CD4-positive, alpha-beta T cell (primary cell): ENCODE results near the gene PCDHGA2. TPM values are rescaled to one million over a fixed set of nuclear protein-coding genes. Genes with fewer than 3 reads are reported as not detected.
"Not testable (repeated sequence)": the region's sequence is repeated elsewhere in the genome, so short reads cannot be mapped to it uniquely, and the experiment has no call there.

Experiments
- ATAC-seq: fragments of 200-7000 bp; cut with Tn5 transposase; one replicate; pipeline ENCODE4 v1.10.0; 2022; ENCODE audit warnings: mild to moderate bottlenecking; ENCODE audit not compliant: poor library complexity
- CTCF ChIA-PET: fragments of 350-600 bp; sonication (Branson Sonifier 250); formaldehyde crosslinking; loops from one replicate; lab custom pipeline; 2021; ENCODE audit warnings: antibody characterized with exemption, inconsistent platforms; lab: Charles Lee
- POLR2A ChIA-PET: fragments of 350-600 bp; sonication (Branson Sonifier 250); formaldehyde crosslinking; loops from one replicate; lab custom pipeline; 2021; ENCODE audit warnings: antibody characterized with exemption, inconsistent platforms; lab: Charles Lee
- DNase-seq, 14 experiments: peaks; one replicate each; pipeline ENCODE4 v3.0.0-alpha.2; 2013 to 2020; ENCODE audit warnings: mixed read lengths in 2 of 14
- H3K27ac ChIP-seq, 2 donors: one replicate each; pipeline versions ENCODE4 v1.5.1 to v1.7.0; 2013; ENCODE audit warnings: low read length in 2 of 2, low read depth in 1 of 2, mild to moderate bottlenecking in 1 of 2
- H3K27me3 ChIP-seq, 2 experiments: 1 replicate in 1 of 2; 2 replicates in 1 of 2; pipeline versions ENCODE4 v1.6.1 to v1.7.0; 2013; ENCODE audit warnings: low read length in 2 of 2, control low read depth in 1 of 2, mild to moderate bottlenecking in 1 of 2, moderate library complexity in 1 of 2; ENCODE audit not compliant: insufficient read depth in 2 of 2, control insufficient read depth in 1 of 2
- H3K36me3 ChIP-seq: one replicate; pipeline ENCODE4 v1.6.1; 2013; ENCODE audit warnings: low read length, control low read depth; ENCODE audit not compliant: insufficient read depth
- H3K4me1 ChIP-seq: one replicate; pipeline ENCODE4 v1.6.1; 2013; ENCODE audit warnings: low read length, control low read depth; ENCODE audit not compliant: insufficient read depth
- H3K4me3 ChIP-seq: one replicate; pipeline ENCODE4 v1.5.1; 2013; ENCODE audit warnings: mild to moderate bottlenecking, low read length, moderate library complexity
- H3K9me3 ChIP-seq, 2 experiments: 1 replicate in 1 of 2; 2 replicates in 1 of 2; pipeline versions ENCODE4 v1.6.1 to v1.7.0; 2013; ENCODE audit warnings: low read length in 2 of 2, mild to moderate bottlenecking in 2 of 2, control low read depth in 1 of 2, moderate library complexity in 1 of 2; ENCODE audit not compliant: control insufficient read depth in 1 of 2, insufficient read depth in 1 of 2
- H3K27ac Mint-ChIP-seq: one replicate; pipeline ENCODE4 v1.8.0; 2020; ENCODE audit warnings: mixed read lengths
- H3K27me3 Mint-ChIP-seq: one replicate; pipeline ENCODE4 v1.8.0; 2021; ENCODE audit warnings: mixed read lengths
- H3K36me3 Mint-ChIP-seq: one replicate; pipeline ENCODE4 v1.8.0; 2021; ENCODE audit warnings: low read depth, mixed read lengths
- H3K4me1 Mint-ChIP-seq: one replicate; pipeline ENCODE4 v1.8.0; 2021; ENCODE audit warnings: low read depth, mixed read lengths
- H3K4me3 Mint-ChIP-seq: one replicate; pipeline ENCODE4 v1.8.0; 2020; ENCODE audit warnings: mild to moderate bottlenecking, mixed read lengths
- H3K9me3 Mint-ChIP-seq: one replicate; pipeline ENCODE4 v1.8.0; 2020; ENCODE audit warnings: mixed read lengths
- intact Hi-C, 2 experiments: fragments of 100-400 bp; cut with DNase I in 1 of 2; cut with micrococcal nuclease in 1 of 2; formaldehyde crosslinking; loops; one replicate each; pipeline versions ENCODE4 v1.15.1 to v1.9.0; 2023 to 2025; cut with DNase I, micrococcal nuclease
- total RNA-seq, 174 experiments: library from RNA in 2 of 174; stranded (reverse) in 2 of 174; gene quantifications; one replicate each; pipeline ENCODE4 v1.2.3 and lab custom pipeline; 2021 to 2026
- TF ChIP-seq, protein P1 (sequence below): fragments of 200-600 bp; IDR thresholded peaks from one replicate; pipeline ENCODE4 v1.8.0; 2022; ENCODE audit warnings: antibody characterized with exemption, mild to moderate bottlenecking

Gene PCDHGA2
- total RNA-seq, 2 experiments from 2014 or later, result not detected

DNA sequence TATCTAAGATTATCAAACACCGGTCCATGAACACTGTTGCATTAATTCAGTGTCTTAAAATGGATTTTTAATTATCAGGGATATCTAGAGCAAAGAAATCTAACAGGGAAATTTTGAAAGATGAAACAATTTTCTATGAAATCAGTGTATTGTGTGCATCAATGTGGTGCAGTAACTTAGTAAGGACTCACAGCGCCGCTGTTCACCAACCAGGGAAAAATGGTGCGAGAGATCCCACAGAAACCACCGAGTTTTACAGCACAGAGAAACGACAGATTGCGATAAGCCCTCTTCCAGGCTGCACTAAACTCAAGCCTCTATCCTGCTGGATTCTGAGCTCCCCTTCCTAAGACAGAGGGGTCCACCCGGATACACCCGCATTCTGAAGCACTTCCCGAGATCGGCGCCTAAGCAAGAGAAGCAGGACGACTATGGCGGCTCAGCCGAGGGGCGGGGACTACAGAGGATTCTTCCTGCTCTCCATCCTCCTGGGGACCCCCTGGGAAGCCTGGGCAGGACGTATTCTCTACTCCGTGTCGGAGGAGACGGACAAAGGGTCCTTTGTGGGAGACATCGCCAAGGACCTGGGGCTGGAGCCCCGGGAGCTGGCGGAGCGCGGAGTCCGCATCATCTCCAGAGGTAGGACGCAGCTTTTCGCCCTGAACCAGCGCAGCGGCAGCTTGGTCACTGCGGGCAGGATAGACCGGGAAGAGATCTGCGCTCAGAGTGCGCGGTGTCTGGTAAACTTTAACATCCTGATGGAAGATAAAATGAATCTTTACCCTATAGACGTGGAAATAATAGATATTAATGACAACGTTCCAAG lies 44.1 kb downstream of the PCDHGA2 start, which contains the start of gene PCDHGA7:
Gene PCDHGA7 (plus strand): TSS at position 274 of the 826 bp plus-strand sequence. CDS start 158 bp downstream, at position 432.
- ChIA-PET POLR2A (no interaction called here), CTCF (no interaction called here)
- TF ChIP-seq, protein P1, sequence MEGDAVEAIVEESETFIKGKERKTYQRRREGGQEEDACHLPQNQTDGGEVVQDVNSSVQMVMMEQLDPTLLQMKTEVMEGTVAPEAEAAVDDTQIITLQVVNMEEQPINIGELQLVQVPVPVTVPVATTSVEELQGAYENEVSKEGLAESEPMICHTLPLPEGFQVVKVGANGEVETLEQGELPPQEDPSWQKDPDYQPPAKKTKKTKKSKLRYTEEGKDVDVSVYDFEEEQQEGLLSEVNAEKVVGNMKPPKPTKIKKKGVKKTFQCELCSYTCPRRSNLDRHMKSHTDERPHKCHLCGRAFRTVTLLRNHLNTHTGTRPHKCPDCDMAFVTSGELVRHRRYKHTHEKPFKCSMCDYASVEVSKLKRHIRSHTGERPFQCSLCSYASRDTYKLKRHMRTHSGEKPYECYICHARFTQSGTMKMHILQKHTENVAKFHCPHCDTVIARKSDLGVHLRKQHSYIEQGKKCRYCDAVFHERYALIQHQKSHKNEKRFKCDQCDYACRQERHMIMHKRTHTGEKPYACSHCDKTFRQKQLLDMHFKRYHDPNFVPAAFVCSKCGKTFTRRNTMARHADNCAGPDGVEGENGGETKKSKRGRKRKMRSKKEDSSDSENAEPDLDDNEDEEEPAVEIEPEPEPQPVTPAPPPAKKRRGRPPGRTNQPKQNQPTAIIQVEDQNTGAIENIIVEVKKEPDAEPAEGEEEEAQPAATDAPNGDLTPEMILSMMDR, result no peak
- Mint-ChIP-seq H3K27me3 (peaks cover 93% of the 10 kb centered on the region), H3K4me1 (no peaks in the 10 kb centered on the region), H3K36me3 (peaks cover 36% of the 10 kb centered on the region), H3K4me3 (peak within 1 kb of the TSS; percentile 36), H3K9me3 (peaks cover 24% of the 10 kb centered on the region), H3K27ac (no peak within 1 kb of the TSS)
- no peak for DNase-seq
- no peak for ATAC-seq
- intact Hi-C loops, result loop anchor here in 1 of 2 experiments (5.0 kb wide), 1 partner anchor 35 kb away; the partner anchor contains the start of gene PCDHGB7
- Histone ChIP-seq H3K36me3 (no peaks in the 10 kb centered on the region), H3K27me3 (peaks cover 52 to 68% of the 10 kb centered on the region in 2 experiments), H3K4me1 (peaks cover 3% of the 10 kb centered on the region), H3K9me3 (peaks cover 32 to 54% of the 10 kb centered on the region in 2 experiments), H3K4me3 (peak within 1 kb of the TSS; percentile 3), H3K27ac (no peak within 1 kb of the TSS)

DNA sequence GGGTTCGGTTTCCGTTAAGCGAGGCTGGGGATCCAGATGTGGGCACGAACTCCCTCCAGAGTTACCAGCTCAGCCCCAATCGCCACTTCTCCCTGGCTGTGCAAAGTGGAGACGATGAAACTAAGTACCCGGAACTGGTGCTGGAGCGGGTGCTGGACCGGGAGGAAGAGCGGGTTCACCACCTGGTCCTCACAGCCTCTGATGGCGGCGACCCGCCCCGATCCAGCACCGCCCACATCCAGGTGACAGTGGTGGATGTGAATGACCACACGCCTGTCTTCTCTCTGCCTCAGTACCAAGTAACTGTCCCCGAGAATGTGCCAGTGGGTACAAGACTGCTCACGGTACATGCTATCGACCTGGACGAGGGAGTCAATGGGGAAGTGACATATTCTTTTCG lies 44.8 kb downstream of the PCDHGA2 start:
- Mint-ChIP-seq H3K4me3 (no peak overlapping the region), H3K9me3 (peaks cover 25% of the 10 kb centered on the region), H3K4me1 (no peaks in the 10 kb centered on the region), H3K27ac (no peak overlapping the region), H3K36me3 (peaks cover 36% of the 10 kb centered on the region), H3K27me3 (peaks cover 90% of the 10 kb centered on the region)
- TF ChIP-seq, protein P1, result no peak
- no peak for DNase-seq
- ChIA-PET CTCF (no interaction called here), POLR2A (no interaction called here)
- Histone ChIP-seq H3K27me3 (peaks cover 56 to 71% of the 10 kb centered on the region in 2 experiments), H3K9me3 (peaks cover 37 to 55% of the 10 kb centered on the region in 2 experiments), H3K4me1 (peaks cover 3% of the 10 kb centered on the region), H3K27ac (no peak overlapping the region), H3K4me3 (no peak overlapping the region), H3K36me3 (no peaks in the 10 kb centered on the region)
- intact Hi-C loops, result loop anchor here in 1 of 2 experiments (5.0 kb wide), 1 partner anchor 34 kb away; the partner anchor contains the start of gene PCDHGB7
- no peak for ATAC-seq

DNA sequence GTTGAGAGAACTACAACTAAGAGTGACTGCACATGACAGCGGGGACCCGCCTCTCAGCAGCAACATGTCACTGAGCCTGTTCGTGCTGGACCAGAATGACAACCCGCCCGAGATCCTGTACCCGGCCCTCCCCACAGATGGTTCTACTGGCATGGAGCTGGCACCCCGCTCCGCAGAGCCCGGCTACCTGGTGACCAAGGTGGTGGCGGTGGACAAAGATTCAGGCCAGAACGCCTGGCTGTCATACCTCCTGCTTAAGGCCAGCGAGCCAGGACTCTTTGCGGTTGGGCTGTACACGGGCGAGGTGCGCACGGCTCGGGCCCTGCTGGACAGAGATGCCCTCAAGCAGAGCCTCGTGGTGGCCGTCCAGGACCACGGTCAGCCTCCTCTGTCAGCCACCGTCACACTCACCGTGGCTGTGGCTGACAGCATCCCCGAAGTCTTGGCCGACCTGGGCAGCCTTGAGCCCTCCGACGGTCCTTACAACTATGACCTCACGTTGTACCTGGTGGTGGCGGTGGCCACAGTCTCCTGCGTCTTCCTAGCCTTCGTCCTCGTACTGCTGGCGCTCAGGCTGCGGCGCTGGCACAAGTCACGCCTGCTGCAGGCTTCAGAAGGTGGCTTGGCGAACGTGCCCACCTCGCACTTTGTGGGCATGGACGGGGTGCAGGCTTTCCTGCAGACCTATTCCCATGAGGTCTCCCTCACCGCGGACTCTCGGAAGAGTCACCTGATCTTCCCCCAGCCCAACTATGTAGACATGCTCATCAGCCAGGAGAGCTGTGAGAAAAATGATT lies 46.1 kb downstream of the PCDHGA2 start:
- Histone ChIP-seq H3K4me3 (no peak overlapping the region), H3K27ac (no peak overlapping the region), H3K27me3 (peaks cover 66 to 83% of the 10 kb centered on the region in 2 experiments), H3K9me3 (peaks cover 48 to 64% of the 10 kb centered on the region in 2 experiments), H3K4me1 (peaks cover 3% of the 10 kb centered on the region), H3K36me3 (no peaks in the 10 kb centered on the region)
- ChIA-PET POLR2A (no interaction called here), CTCF (interaction anchor here (1.2 kb wide), 1 partner anchor 140 kb away, joined by 3 read pairs; no protein-coding TSS in a partner anchor)
- intact Hi-C loops, result loop anchor here in 1 of 2 experiments (5.0 kb wide), 1 partner anchor 33 kb away; the partner anchor contains the start of gene PCDHGB7
- no peak for DNase-seq
- H3K4me3 Mint-ChIP-seq, result no peak overlapping the region
- TF ChIP-seq, protein P1, result no peak
- no peaks in the 10 kb centered on the region for H3K4me1 Mint-ChIP-seq
- no peak for ATAC-seq
- peaks cover 28% of the 10 kb centered on the region for H3K9me3 Mint-ChIP-seq
- peaks cover 28% of the 10 kb centered on the region for H3K36me3 Mint-ChIP-seq
- H3K27me3 Mint-ChIP-seq, result peaks cover 86% of the 10 kb centered on the region
- no peak overlapping the region for H3K27ac Mint-ChIP-seq

DNA sequence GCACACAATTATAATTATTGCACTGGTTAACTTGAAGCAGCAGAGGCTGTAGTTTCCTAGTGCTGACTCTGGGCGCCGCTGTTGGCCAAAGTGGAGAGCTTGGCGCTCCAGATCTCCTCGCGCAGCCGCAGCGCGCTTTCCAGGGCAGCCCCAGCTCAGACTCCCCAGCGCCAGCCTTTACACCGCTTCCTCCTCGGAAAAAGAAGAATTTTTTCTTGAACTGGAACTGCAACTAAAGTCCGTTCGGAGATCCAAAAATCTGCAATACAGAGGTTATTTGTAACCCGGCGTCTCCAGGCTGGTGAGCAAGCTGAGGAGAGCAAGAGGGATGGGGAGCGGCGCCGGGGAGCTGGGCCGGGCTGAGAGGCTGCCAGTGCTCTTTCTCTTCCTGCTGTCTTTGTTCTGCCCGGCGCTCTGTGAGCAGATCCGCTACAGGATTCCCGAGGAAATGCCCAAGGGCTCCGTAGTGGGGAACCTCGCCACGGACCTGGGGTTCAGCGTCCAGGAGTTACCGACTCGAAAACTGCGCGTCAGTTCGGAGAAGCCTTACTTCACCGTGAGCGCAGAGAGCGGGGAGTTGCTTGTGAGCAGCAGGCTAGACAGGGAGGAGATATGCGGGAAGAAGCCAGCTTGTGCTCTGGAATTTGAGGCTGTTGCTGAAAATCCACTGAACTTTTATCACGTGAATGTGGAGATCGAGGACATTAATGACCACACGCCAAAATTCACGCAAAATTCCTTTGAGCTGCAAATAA lies 49.2 kb downstream of the PCDHGA2 start, which contains the start of gene PCDHGB4:
Gene PCDHGB4 (plus strand): TSS at position 142 of the 755 bp plus-strand sequence. CDS start 187 bp downstream, at position 329.
- H3K4me1 ChIP-seq, intact Hi-C loops, H3K27ac ChIP-seq, H3K4me1 Mint-ChIP-seq, H3K27ac Mint-ChIP-seq, POLR2A ChIA-PET, H3K36me3 ChIP-seq, H3K4me3 ChIP-seq, H3K4me3 Mint-ChIP-seq: not testable (repeated sequence)
- ATAC-seq, result peak; percentile 44
- Histone ChIP-seq H3K9me3 (peaks cover 48 to 72% of the 10 kb centered on the region in 2 experiments), H3K27me3 (peaks cover 56 to 88% of the 10 kb centered on the region in 2 experiments)
- peaks cover 29% of the 10 kb centered on the region for H3K9me3 Mint-ChIP-seq
- peak in 4 of 14 experiments; percentile 13 to 35 (median 32) for DNase-seq
- peaks cover 91% of the 10 kb centered on the region for H3K27me3 Mint-ChIP-seq
- peaks cover 31% of the 10 kb centered on the region for H3K36me3 Mint-ChIP-seq
- CTCF ChIA-PET, result interaction anchor here (1.5 to 2.2 kb wide), 3 partner anchors 68 to 231 kb away, joined by 3 to 7 read pairs (median 3); partner anchors contain the start of gene DIAPH1
